Smooth muscle cell (in vitro differentiated cells): ENCODE data around the gene BSDC1. TPM values are rescaled to one million over a fixed set of nuclear protein-coding genes. Genes with fewer than 3 reads are reported as not detected.

Source experiments
- DNase-seq: peaks from one replicate; lab custom pipeline; 2025; ENCODE audit not compliant: unreplicated experiment; lab: John Stamatoyannopoulos, UW
- H2AFZ ChIP-seq: fragments of 200-600 bp; sonication (generic); 2 replicates; pipeline ENCODE4 v1.6.0; 2016; ENCODE audit warnings: antibody characterized with exemption, low read depth, mild to moderate bottlenecking
- H3F3A ChIP-seq: fragments of 200-600 bp; sonication (generic); 2 replicates; pipeline ENCODE4 v1.6.0; 2017; ENCODE audit warnings: antibody characterized with exemption, low read depth
- H3K27ac ChIP-seq: fragments of 200-600 bp; sonication (generic); 2 replicates; pipeline ENCODE4 v1.5.1; 2016; ENCODE audit warnings: low read depth, mild to moderate bottlenecking
- H3K27me3 ChIP-seq: fragments of 200-600 bp; sonication (generic); 2 replicates; pipeline ENCODE4 v1.6.1; 2016; ENCODE audit warnings: low read depth, mild to moderate bottlenecking
- H3K36me3 ChIP-seq: fragments of 200-600 bp; sonication (generic); 2 replicates; pipeline ENCODE4 v1.5.1; 2016; ENCODE audit warnings: low read depth
- H3K4me1 ChIP-seq: fragments of 200-600 bp; sonication (generic); 2 replicates; pipeline ENCODE4 v1.5.1; 2016; ENCODE audit warnings: low read depth
- H3K4me2 ChIP-seq: fragments of 200-600 bp; sonication (generic); 2 replicates; pipeline ENCODE4 v1.6.0; 2016; ENCODE audit warnings: mild to moderate bottlenecking
- H3K4me3 ChIP-seq: fragments of 200-600 bp; sonication (generic); 2 replicates; pipeline ENCODE4 v1.5.1; 2016; ENCODE audit warnings: mild to moderate bottlenecking
- H3K79me2 ChIP-seq: fragments of 200-600 bp; sonication (generic); 2 replicates; pipeline ENCODE4 v1.6.0; 2016; ENCODE audit warnings: low read depth, mild to moderate bottlenecking
- H3K9ac ChIP-seq: fragments of 200-600 bp; sonication (generic); 2 replicates; pipeline ENCODE4 v1.6.0; 2016; ENCODE audit warnings: low read depth
- H3K9me3 ChIP-seq: fragments of 200-600 bp; sonication (generic); replicated peaks from 2 replicates; pipeline ENCODE4 v1.5.1; 2016; ENCODE audit warnings: low read depth
- H4K20me1 ChIP-seq: fragments of 200-600 bp; sonication (generic); 2 replicates; pipeline ENCODE4 v1.6.0; 2016; ENCODE audit warnings: low read depth
- CTCF ChIP-seq: fragments of 200-600 bp; sonication (generic); IDR thresholded peaks from 2 replicates; pipeline ENCODE4 v1.5.1; 2017; ENCODE audit warnings: borderline replicate concordance, mild to moderate bottlenecking, antibody characterized with exemption; ENCODE audit not compliant: insufficient read depth, poor library complexity, severe bottlenecking
- WGBS: methylation state at CpG from one replicate; pipeline ENCODE4 v1.1.7; 2016; ENCODE audit warnings: low lambda C conversion rate; 5-methylcytosine and 5-hydroxymethylcytosine counted together
- polyA plus RNA-seq: library from polyadenylated mRNA; unstranded; fragments of >200 nt; fragmentation: Nextera tagmentation; extraction: Ambion mirVana; gene quantifications from 2 replicates; pipeline ENCODE4 v1.2.1, GENCODE V29; 2016
- total RNA-seq: library from RNA; depleted of rRNA; stranded (reverse); fragments of >200 nt; gene quantifications from 2 replicates; pipeline ENCODE4 v1.2.3, GENCODE V29; 2014

The BSDC1 gene
- total and polyA plus RNA-seq, 2 experiments from 2014 or later = 45.4 to 57.3 TPM

DNA sequence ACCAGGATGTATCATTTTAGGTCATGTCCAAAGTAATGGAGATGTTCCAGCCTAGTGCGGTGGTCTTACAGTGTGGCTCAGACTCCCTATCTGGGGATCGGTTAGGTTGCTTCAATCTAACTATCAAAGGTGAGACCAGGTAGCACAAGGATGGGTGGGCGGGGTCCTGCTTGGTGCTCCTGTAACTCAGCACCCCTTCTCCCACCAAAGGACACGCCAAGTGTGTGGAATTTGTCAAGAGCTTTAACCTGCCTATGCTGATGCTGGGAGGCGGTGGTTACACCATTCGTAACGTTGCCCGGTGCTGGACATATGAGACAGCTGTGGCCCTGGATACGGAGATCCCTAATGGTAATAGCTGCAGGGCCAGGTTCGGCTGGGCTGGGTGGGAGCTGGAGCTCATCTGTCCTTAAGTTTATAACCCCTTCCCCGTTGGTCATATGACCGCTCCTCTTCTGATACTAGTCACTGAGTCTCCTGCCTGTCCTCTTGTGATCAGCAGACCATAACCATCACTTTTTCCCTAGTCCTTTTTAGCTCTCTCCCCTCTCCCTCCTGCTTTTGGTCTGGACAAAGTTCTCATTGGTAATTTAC lies 63.6 kb downstream of the BSDC1 start:
- no peaks in the 10 kb centered on the region for H3K27me3 ChIP-seq
- no peak overlapping the region for H2AFZ ChIP-seq
- peaks cover 24% of the 10 kb centered on the region for H3F3A ChIP-seq
- H3K79me2 ChIP-seq = peaks cover 21% of the 10 kb centered on the region
- H3K4me1 ChIP-seq = peaks cover 20% of the 10 kb centered on the region
- H3K9ac ChIP-seq = no peak overlapping the region
- no peak for DNase-seq
- H3K4me2 ChIP-seq = no peak overlapping the region
- no peaks in the 10 kb centered on the region for H3K9me3 ChIP-seq
- no peak overlapping the region for H3K4me3 ChIP-seq
- peaks cover 54% of the 10 kb centered on the region for H4K20me1 ChIP-seq
- no peak overlapping the region for H3K27ac ChIP-seq
- TF ChIP-seq CTCF = no peak
- 95% methylated on average over 12 of the region's 12 CpGs for WGBS
- peaks cover 3% of the 10 kb centered on the region for H3K36me3 ChIP-seq

DNA sequence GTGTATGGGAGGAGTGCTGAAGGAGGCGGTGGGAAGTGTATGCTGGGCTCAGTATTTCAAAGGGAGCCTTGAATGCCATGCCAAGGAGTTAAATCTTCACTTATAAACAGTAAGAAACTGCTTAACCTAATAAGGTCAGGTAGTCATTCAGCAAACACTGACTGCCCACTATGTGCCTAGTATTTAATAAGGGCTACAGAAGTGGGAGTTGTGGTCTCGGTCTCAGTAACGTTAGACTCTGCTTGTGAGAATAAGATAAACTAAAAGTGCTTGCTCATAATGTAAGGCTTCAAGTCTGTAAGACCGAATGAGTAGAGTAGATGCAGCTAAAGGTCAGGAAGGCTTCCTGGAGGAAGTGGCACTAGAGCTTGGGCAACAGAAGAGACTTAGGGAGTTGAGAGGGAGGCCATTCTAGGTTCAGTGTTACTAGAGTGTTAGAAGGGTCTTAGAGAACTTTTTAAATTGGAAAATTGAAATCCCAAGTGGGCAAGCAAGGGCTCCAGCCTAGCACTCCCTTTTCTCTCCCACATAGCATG lies 64.2 kb downstream of the BSDC1 start:
- H3K36me3 ChIP-seq = peaks cover 3% of the 10 kb centered on the region

DNA sequence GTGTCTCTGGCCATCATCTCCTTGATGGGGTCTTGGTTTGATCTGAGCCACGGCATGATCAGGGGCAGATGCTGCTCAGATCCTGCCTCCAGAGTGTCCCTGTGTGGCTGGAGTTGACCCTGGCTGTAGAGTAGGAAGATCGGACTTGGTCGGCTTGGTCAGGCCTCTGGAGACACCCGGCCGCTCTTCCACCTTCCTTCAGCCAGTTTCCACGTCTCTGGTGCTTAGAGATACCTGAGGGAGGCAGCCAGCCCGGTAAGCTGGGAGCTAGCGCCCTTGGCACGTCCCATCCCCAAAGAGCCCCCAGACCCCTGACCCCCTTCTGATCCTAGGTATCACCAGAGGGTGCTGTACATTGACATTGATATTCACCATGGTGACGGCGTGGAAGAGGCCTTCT lies 67.0 kb downstream of the BSDC1 start:
- no peaks in the 10 kb centered on the region for H3K79me2 ChIP-seq
- DNase-seq = no peak
- H3K27me3 ChIP-seq = no peaks in the 10 kb centered on the region
- H3K36me3 ChIP-seq = peaks cover 3% of the 10 kb centered on the region
- H3K4me3 ChIP-seq = no peak overlapping the region
- H2AFZ ChIP-seq = no peak overlapping the region
- H3K27ac ChIP-seq = no peak overlapping the region
- H3K9me3 ChIP-seq = no peaks in the 10 kb centered on the region
- H4K20me1 ChIP-seq = peaks cover 33% of the 10 kb centered on the region
- 95% methylated on average over 11 of the region's 11 CpGs for WGBS
- H3K4me1 ChIP-seq = no peaks in the 10 kb centered on the region
- H3F3A ChIP-seq = peaks cover 13% of the 10 kb centered on the region
- TF ChIP-seq CTCF = no peak
- H3K9ac ChIP-seq = no peak overlapping the region
- H3K4me2 ChIP-seq = no peak overlapping the region

More for the DNA sequence above, 64.2 kb downstream of the BSDC1 start:
- Histone ChIP-seq H3K27me3 (no peaks in the 10 kb centered on the region), H3K9ac (no peak overlapping the region), H2AFZ (no peak overlapping the region), H3F3A (peaks cover 24% of the 10 kb centered on the region), H3K4me1 (peaks cover 20% of the 10 kb centered on the region), H4K20me1 (peaks cover 50% of the 10 kb centered on the region), H3K79me2 (peaks cover 16% of the 10 kb centered on the region), H3K9me3 (no peaks in the 10 kb centered on the region), H3K4me3 (no peak overlapping the region), H3K27ac (no peak overlapping the region), H3K4me2 (no peak overlapping the region)
- TF ChIP-seq CTCF = no peak
- DNase-seq = no peak
- WGBS = 88% methylated on average over 4 of the region's 4 CpGs
